ENCODE data around the gene RBMX2. TPM values are rescaled to one million over a fixed set of nuclear protein-coding genes. Genes with fewer than 3 reads are reported as not detected.

The RBMX2 gene
- total RNA-seq, 2 donors from 2014 or later: 5.4 to 15.8 TPM

DNA sequence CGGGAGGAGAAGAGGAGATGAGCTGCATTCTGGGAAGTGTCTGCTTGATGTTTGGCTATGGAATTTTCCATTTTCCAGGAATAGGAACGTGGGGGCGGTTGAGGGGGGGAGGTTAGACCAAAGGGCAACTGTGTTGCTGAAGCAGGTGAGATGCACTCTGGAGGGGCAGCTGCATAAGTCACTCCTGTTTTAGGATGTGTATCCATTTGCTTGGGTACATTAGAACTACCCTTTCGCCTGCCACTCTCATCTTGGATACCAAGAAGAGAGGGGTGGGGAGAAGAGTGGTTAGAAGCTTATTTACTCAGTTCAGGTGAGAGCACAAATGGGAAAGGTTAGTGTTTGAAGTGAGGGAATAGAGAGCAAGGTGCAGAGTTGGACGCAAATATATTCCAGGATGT, 15.4 kb upstream of the RBMX2 start:
- Histone ChIP-seq H3K4me1 (ENCODE audit: control insufficient read depth in 1 of 2, low read depth in 2 of 2) (no peaks in the 10 kb centered on the region), H3K9me3 (no peaks in the 10 kb centered on the region), H3K27ac (no peak overlapping the region), H3K27me3 (replicated peaks; ENCODE audit: insufficient read depth) (no peaks in the 10 kb centered on the region), H3K4me3 (no peak overlapping the region), H3K36me3 (no peaks in the 10 kb centered on the region)
- DNase-seq (ENCODE audit: low spot score) (no peak), ATAC-seq (ENCODE audit: insufficient number of reproducible peaks, low FRiP score, low read depth) (no peak)
- TF ChIP-seq, protein P1, sequence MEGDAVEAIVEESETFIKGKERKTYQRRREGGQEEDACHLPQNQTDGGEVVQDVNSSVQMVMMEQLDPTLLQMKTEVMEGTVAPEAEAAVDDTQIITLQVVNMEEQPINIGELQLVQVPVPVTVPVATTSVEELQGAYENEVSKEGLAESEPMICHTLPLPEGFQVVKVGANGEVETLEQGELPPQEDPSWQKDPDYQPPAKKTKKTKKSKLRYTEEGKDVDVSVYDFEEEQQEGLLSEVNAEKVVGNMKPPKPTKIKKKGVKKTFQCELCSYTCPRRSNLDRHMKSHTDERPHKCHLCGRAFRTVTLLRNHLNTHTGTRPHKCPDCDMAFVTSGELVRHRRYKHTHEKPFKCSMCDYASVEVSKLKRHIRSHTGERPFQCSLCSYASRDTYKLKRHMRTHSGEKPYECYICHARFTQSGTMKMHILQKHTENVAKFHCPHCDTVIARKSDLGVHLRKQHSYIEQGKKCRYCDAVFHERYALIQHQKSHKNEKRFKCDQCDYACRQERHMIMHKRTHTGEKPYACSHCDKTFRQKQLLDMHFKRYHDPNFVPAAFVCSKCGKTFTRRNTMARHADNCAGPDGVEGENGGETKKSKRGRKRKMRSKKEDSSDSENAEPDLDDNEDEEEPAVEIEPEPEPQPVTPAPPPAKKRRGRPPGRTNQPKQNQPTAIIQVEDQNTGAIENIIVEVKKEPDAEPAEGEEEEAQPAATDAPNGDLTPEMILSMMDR (IDR thresholded peaks at IDR 0.05): no peak

- H3K4me3 ChIP-seq: no peak overlapping the region
- no peaks in the 10 kb centered on the region for H3K36me3 ChIP-seq
- H3K9me3 ChIP-seq: no peaks in the 10 kb centered on the region
- ATAC-seq (ENCODE audit: insufficient number of reproducible peaks, low FRiP score, low read depth): no peak
- no peaks in the 10 kb centered on the region for H3K27me3 ChIP-seq (replicated peaks; ENCODE audit: insufficient read depth)
- H3K27ac ChIP-seq: no peak overlapping the region
- H3K4me1 ChIP-seq (ENCODE audit: control insufficient read depth in 1 of 2, low read depth in 2 of 2): no peaks in the 10 kb centered on the region
- TF ChIP-seq, protein P1 (IDR thresholded peaks at IDR 0.05): peak; percentile 57
- no peak for DNase-seq (ENCODE audit: low spot score)
Observed at GRCh38 chrX:130393451-130394074, 8.2 kb upstream of the RBMX2 start.

DNA sequence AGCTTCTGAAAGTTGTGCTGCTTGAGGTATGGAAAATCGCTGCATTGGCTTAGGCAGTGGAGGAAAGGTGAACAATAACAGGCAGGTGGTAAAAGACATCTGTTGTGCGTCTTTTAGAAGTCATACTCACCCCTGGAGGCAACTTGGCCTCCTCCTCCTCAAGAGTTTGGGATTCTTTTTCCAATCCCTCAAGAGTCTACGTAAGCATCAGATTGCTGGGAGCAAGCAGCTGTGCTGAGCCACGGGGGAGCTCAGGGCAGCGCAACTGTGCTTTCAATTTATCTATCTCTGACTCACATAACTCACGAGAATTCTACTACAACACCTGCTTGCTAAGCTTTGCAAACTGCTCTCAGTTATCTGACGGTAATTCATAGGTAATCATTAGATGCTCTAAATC, 6.4 kb upstream of the RBMX2 start:
- DNase-seq (ENCODE audit: low spot score) (no peak), ATAC-seq (ENCODE audit: insufficient number of reproducible peaks, low FRiP score, low read depth) (no peak)
- Histone ChIP-seq H3K36me3 (no peaks in the 10 kb centered on the region), H3K4me3 (no peak overlapping the region), H3K4me1 (ENCODE audit: control insufficient read depth in 1 of 2, low read depth in 2 of 2) (no peaks in the 10 kb centered on the region), H3K27ac (no peak overlapping the region), H3K9me3 (no peaks in the 10 kb centered on the region), H3K27me3 (replicated peaks; ENCODE audit: insufficient read depth) (no peaks in the 10 kb centered on the region)
- TF ChIP-seq, protein P1 (IDR thresholded peaks at IDR 0.05): no peak

DNA sequence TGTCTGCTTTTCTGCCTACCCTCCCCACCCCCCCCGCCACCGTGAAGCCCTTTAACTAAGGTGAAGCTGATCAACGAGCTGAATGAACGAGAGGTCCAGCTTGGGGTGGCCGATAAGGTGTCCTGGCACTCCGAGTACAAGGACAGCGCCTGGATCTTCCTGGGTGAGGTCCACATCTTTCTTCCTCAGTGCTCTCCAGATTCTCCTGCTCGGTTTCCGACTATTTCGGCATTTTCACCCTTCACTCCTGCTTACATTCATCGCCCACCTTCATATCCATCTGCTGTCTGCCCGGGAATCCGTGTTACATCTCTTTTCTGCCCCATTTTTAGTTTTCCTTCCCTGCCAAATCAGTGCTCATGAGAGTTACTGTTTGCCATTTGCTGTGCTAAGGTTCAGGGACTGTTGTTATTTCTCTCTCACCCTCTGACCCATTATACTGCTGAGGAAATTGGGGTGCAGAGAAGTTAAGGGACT, 459 bp downstream of the RBMX2 start:
- Histone ChIP-seq H3K27ac (peak overlapping the region; percentile 12 to 70), H3K4me1 (ENCODE audit: control insufficient read depth in 1 of 2, low read depth in 2 of 2) (peaks cover 5 to 11% of the 10 kb centered on the region in 2 donors), H3K4me3 (peak overlapping the region; percentile 74), H3K9me3 (no peaks in the 10 kb centered on the region), H3K36me3 (no peaks in the 10 kb centered on the region), H3K27me3 (replicated peaks; ENCODE audit: insufficient read depth) (no peaks in the 10 kb centered on the region)
- TF ChIP-seq, protein P1 (IDR thresholded peaks at IDR 0.05): no peak
- DNase-seq (ENCODE audit: low spot score): no peak
- no peak for ATAC-seq (ENCODE audit: insufficient number of reproducible peaks, low FRiP score, low read depth)

GRCh38 chrX:130413415-130413814, 11.6 kb downstream of the RBMX2 start:
- no peaks in the 10 kb centered on the region for H3K9me3 ChIP-seq
- ATAC-seq (ENCODE audit: insufficient number of reproducible peaks, low FRiP score, low read depth) (no peak), DNase-seq (ENCODE audit: low spot score) (no peak)
- no peak overlapping the region for H3K27ac ChIP-seq
- H3K27me3 ChIP-seq (replicated peaks; ENCODE audit: insufficient read depth): no peaks in the 10 kb centered on the region
- H3K4me1 ChIP-seq (ENCODE audit: control insufficient read depth in 1 of 2, low read depth in 2 of 2): no peaks in the 10 kb centered on the region
- H3K4me3 ChIP-seq: no peak overlapping the region
- peaks cover 6% of the 10 kb centered on the region for H3K36me3 ChIP-seq
- TF ChIP-seq, protein P1 (IDR thresholded peaks at IDR 0.05): no peak
